Mesothelial cell of epicardium (in vitro differentiated cells): Measurements from ENCODE around the gene ZNF746. TPM values are rescaled to one million over a fixed set of nuclear protein-coding genes. Genes with fewer than 3 reads are reported as not detected.
A peak's percentile ranks its signal among the peaks of the same experiment; 100 is the strongest.
"Not testable (repeated sequence)": the region's sequence is repeated elsewhere in the genome, so short reads cannot be mapped to it uniquely, and the experiment has no call there.

Experiments used
- DNase-seq, 2 experiments: peaks; one replicate each; pipeline ENCODE4 v3.0.0; 2021; ENCODE audit warnings: low spot score in 2 of 2; ENCODE audit not compliant: unreplicated experiment in 2 of 2
- H3K27ac Mint-ChIP-seq: 2 replicates; pipeline ENCODE4 v1.8.0; 2021; ENCODE audit warnings: mixed read lengths
- H3K27me3 Mint-ChIP-seq: 2 replicates; pipeline ENCODE4 v1.8.0; 2021; ENCODE audit warnings: low read depth, mixed read lengths
- H3K36me3 Mint-ChIP-seq: 2 replicates; pipeline ENCODE4 v1.8.0; 2021; ENCODE audit warnings: mixed read lengths
- H3K4me1 Mint-ChIP-seq: 2 replicates; pipeline ENCODE4 v1.8.0; 2021; ENCODE audit warnings: mixed read lengths
- H3K4me3 Mint-ChIP-seq: 2 replicates; pipeline ENCODE4 v1.8.0; 2021; ENCODE audit warnings: mild to moderate bottlenecking, moderate library complexity, mixed read lengths
- H3K9me3 Mint-ChIP-seq: 2 replicates; pipeline ENCODE4 v1.8.0; 2021; ENCODE audit warnings: mixed read lengths
- total RNA-seq: library from RNA; stranded (reverse); gene quantifications from 3 replicates; pipeline ENCODE4 v1.2.1, GENCODE V29; 2021
- TF ChIP-seq, protein P1 (sequence below): fragments of 200-600 bp; sonication (generic); IDR thresholded peaks from one replicate; pipeline ENCODE4 v1.5.0; 2021; ENCODE audit warnings: antibody characterized with exemption; ENCODE audit not compliant: unreplicated experiment

Gene ZNF746
- total RNA-seq, 1 donor from 2014 or later = 27.3 TPM

DNA sequence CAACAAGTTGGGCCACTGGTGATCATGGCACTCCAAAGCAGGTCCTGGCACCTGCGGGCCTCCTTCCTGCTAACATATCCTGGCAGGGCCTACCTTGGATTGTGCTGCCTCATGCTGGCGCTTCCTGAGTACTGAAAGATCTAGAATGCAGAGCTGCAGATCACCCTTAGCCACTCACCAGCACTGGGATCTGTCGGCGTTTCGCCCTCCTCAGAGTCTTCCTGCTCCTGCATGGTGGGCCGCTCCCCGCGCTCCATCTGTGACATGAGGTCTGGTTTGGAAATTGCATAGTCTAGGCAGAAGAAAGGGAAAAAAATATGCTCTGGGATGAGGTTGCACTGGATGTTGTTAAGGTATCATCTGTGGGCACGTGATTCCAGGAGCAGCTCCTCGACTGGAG lies 46.8 kb downstream of the ZNF746 start:
- no peak overlapping the region for H3K27ac Mint-ChIP-seq

DNA sequence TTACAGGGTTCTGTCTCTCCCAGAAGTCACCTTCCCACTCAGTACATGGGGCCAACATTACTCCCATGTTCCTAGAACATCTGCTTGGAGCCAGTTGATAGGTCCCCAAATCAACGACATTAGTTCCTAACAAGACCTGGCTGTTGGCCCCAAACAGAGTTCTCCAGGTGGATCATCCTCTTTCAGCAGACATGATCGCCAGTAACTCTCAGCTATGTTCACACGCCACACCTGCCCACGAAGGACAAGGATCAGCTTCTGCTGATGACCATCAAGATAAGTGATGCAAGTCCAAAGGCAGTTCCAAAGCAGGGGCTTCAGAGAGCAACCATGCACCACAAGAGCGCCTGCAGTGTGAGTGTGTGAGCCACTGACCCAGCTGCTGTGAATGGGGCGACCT lies 47.7 kb downstream of the ZNF746 start:
- TF ChIP-seq, protein P1, sequence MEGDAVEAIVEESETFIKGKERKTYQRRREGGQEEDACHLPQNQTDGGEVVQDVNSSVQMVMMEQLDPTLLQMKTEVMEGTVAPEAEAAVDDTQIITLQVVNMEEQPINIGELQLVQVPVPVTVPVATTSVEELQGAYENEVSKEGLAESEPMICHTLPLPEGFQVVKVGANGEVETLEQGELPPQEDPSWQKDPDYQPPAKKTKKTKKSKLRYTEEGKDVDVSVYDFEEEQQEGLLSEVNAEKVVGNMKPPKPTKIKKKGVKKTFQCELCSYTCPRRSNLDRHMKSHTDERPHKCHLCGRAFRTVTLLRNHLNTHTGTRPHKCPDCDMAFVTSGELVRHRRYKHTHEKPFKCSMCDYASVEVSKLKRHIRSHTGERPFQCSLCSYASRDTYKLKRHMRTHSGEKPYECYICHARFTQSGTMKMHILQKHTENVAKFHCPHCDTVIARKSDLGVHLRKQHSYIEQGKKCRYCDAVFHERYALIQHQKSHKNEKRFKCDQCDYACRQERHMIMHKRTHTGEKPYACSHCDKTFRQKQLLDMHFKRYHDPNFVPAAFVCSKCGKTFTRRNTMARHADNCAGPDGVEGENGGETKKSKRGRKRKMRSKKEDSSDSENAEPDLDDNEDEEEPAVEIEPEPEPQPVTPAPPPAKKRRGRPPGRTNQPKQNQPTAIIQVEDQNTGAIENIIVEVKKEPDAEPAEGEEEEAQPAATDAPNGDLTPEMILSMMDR = no peak
- H3K4me3 Mint-ChIP-seq = no peak overlapping the region
- no peak for DNase-seq
- H3K9me3 Mint-ChIP-seq = no peaks in the 10 kb centered on the region
- no peaks in the 10 kb centered on the region for H3K4me1 Mint-ChIP-seq
- H3K27me3 Mint-ChIP-seq = no peaks in the 10 kb centered on the region
- H3K27ac Mint-ChIP-seq = no peak overlapping the region
- H3K36me3 Mint-ChIP-seq = peaks cover 37% of the 10 kb centered on the region

More for the DNA sequence above, 46.8 kb downstream of the ZNF746 start:
- no peaks in the 10 kb centered on the region for H3K27me3 Mint-ChIP-seq
- H3K4me3 Mint-ChIP-seq = no peak overlapping the region
- TF ChIP-seq, protein P1 = no peak
- no peaks in the 10 kb centered on the region for H3K9me3 Mint-ChIP-seq
- H3K36me3 Mint-ChIP-seq = peaks cover 42% of the 10 kb centered on the region
- DNase-seq = no peak
- no peaks in the 10 kb centered on the region for H3K4me1 Mint-ChIP-seq

GRCh38 chr7:149448961-149449360 lies 48.6 kb downstream of the ZNF746 start:
- Mint-ChIP-seq H3K27me3 (no peaks in the 10 kb centered on the region), H3K27ac (no peak overlapping the region), H3K9me3 (no peaks in the 10 kb centered on the region), H3K36me3 (peaks cover 37% of the 10 kb centered on the region), H3K4me1 (no peaks in the 10 kb centered on the region), H3K4me3 (no peak overlapping the region)
- TF ChIP-seq, protein P1 = no peak
- DNase-seq = no peak

DNA sequence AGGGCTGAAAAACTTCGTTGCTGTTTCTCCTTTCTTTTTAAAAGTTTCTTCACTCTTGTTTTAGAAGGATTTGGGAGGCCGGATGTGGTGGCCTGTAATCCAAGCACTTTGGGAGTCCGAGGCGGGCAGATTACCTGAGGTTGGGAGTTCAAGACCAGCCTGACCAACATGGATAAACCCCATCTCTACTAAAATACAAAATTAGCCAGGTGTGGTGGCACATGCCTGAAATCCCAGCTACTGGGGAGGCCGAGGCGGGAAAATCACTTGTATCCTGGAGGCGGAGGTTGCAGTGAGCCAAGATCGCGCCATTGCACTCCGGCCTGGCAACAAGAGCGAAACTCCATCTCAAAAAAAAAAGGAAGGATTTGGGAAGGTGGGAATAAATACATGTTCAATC lies 51.6 kb downstream of the ZNF746 start:
- not testable (repeated sequence) for H3K4me1 Mint-ChIP-seq, H3K27ac Mint-ChIP-seq, H3K27me3 Mint-ChIP-seq, H3K4me3 Mint-ChIP-seq, H3K9me3 Mint-ChIP-seq, DNase-seq
- peaks cover 34% of the 10 kb centered on the region for H3K36me3 Mint-ChIP-seq

- Mint-ChIP-seq H3K36me3 (peaks cover 27% of the 10 kb centered on the region), H3K4me1 (no peaks in the 10 kb centered on the region), H3K27ac (no peak overlapping the region), H3K27me3 (no peaks in the 10 kb centered on the region), H3K9me3 (no peaks in the 10 kb centered on the region), H3K4me3 (no peak overlapping the region)
- peak in 1 of 2 experiments; percentile 17 for DNase-seq
- TF ChIP-seq, protein P1 = no peak
These were observed 53.3 kb downstream of the ZNF746 start for GRCh38 chr7:149444287-149444686.

GRCh38 chr7:149443523-149443922 lies 54.1 kb downstream of the ZNF746 start:
- no peak overlapping the region for H3K27ac Mint-ChIP-seq
- peaks cover 27% of the 10 kb centered on the region for H3K36me3 Mint-ChIP-seq
- no peaks in the 10 kb centered on the region for H3K4me1 Mint-ChIP-seq
- no peak overlapping the region for H3K4me3 Mint-ChIP-seq
- H3K27me3 Mint-ChIP-seq = no peaks in the 10 kb centered on the region
- DNase-seq = no peak
- TF ChIP-seq, protein P1 = no peak
- H3K9me3 Mint-ChIP-seq = no peaks in the 10 kb centered on the region
